Mucosa of gallbladder (tissue), 1 donor: ENCODE data around the gene RBM33. TPM values are rescaled to one million over a fixed set of nuclear protein-coding genes. Genes with fewer than 3 reads are reported as not detected.

Source experiments
- DNase-seq: peaks from one replicate; pipeline ENCODE4 v3.0.0-alpha.2; 2020; ENCODE audit warnings: low spot score
- total RNA-seq: library from RNA; stranded (reverse); gene quantifications from one replicate; pipeline ENCODE4 v1.2.1, GENCODE V29; 2021
- donor health status: DM: no; HTN: no; CAD: no.

The RBM33 gene
- total RNA-seq, 1 donor from 2014 or later: 59.1 TPM

DNA sequence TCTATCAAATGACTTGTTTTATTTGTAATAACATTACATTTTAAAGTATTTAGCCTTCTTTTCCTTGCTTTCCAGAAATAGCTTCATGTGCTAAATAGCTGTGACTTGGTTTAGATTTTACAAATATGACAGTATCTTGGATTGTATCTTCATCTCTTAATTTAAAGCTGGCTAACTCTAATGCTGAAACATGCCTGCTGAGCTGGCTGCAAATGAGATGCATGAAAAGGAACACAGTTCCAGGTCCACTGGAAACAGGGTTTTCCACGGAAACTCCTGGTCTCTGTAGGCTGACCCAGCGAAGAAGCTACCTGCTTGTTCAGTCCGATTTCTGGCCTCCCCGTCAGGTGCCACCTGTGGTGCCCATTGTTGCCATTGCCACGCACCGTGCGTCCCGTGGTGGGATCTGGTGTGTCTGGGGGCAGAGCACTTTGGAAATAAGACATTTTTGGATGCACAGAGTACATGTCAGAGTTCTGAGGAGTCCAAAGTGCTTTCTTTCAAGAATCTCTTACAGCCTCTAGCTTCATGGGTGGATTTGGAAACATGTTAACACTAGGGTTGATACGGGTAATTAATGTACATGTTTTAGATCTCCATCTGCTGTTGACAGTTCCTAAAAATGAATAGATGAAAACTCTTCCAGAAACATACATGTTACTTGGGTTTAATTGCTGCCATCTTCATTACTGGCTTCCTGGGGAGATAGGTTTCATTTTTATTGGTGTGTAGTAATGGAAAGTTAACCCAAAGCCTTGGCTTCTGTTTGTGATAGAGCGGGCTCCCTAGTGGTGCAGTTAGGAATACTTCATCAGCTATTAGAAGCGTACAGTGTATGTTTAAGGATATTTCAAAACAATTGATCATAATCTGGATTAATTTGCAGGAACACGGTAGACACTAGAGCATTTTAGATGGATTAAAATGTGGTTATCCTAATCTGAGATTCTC lies 122.8 kb downstream of the RBM33 start:
- no peak for DNase-seq

DNA sequence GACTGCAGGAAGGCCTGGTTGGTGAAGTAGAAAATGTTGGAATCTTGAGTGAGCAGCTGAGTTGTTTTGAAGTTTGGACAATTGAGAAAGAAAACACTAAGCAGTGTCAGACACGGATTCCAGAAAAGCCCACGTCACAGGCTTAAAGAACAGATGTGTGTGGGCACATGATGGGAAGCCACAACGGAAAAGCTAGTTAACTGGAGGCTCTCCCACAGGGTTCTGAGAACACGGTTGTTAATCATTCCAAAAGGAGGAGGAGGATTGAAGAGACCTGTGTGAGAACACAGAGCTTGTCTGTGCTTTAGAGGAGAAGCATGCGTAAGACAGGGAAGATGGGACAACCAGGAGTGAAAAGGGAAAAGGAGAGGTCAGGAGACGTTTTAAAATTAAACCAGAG lies 125.2 kb downstream of the RBM33 start:
- no peak for DNase-seq

DNA sequence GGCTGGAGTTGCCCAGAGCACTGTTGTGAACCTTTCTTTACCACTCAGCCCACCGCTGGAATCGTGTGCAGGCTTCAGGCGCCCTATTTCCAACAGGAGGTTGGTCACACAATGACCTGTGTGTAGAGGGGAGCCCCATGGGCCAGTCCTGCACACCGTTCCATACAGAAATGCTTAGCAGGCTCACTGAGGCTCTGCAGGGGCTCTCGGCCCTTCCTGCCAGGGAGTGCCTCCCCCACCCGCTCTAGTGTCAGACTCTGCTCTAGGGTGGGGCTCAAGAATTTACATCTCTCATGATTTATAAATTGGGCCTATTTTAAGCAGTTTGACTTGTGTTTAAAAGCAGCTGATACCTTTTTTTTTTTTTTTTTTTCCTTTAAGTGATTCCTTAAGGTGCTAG lies 125.8 kb downstream of the RBM33 start:
- DNase-seq: no peak

DNA sequence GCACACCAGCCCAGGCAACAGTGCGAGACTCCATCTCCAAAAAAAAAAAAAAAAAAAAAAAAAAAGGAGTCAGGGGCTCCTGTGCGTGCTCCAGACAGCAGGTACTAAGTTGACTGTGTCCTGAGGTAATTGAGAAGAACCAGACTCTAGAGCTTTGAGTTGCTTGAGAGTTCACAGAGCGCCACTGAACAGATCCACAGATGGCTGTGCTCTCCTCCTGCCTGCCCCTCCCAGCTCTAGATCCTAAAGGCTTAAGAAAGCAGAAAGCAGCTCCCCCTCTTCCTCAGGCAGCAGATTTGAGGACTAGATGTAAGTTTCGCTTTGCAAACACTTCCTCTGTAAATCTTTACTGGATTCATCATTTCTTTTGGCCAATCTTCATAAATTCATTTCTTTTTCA lies 129.1 kb downstream of the RBM33 start:
- no peak for DNase-seq

DNA sequence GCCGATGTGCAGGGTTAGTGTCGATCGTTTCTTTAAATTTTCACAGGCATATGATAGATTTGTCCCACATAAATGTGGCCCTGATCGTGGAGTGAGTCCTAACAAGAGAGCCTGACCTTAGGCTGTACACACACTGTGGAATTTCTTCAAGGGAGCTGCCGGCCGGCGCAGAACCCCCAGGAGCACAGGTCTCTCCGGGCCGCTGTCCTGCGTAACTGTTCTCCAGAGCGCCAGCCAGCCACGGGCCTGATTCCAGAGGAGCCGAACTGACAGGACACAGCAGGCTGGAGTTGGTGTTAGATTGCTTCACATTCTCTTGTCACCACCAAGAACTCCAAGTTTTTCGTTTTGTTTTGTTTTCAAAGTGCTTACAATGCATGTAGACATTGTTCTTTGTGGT lies 130.5 kb downstream of the RBM33 start:
- DNase-seq: no peak

DNA sequence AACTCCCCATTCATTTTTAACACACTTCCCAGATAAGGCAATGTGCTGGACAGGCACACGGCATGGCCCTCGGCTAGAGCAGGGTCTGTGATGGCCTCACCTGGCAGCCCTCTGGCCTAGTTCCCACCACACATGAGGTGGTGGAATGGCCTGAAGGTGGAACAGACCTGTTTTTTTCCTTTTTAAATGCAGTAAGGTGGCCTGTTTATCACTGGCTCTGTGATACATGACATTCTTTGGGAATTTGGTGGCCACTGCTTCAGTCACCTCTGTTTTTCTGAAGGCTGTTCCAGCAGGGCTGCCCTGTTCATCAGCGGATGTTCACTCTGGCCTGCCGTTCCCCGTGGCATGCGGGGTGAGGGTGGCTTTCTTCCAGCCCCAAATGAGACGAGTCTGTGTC lies 131.2 kb downstream of the RBM33 start:
- no peak for DNase-seq

DNA sequence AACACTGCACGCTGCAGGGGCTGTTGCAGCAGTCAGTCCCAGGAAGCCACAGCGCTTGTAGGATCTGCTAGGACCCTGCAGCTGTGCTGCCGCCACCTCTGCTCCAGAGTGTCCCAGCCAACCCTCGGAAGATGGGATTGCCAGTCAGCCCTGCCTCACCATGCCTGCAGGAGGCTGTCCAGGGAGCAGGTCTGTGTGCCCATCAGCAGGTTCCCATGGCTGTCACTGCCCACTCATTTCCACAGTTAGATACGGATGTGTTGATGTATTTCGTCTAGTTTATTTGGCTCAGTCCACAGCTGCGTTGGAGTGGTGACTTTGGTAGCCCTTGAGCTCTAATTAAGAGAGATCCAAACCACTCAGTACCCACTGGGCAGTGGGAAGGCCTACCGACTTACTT lies 132.1 kb downstream of the RBM33 start:
- no peak for DNase-seq

DNA sequence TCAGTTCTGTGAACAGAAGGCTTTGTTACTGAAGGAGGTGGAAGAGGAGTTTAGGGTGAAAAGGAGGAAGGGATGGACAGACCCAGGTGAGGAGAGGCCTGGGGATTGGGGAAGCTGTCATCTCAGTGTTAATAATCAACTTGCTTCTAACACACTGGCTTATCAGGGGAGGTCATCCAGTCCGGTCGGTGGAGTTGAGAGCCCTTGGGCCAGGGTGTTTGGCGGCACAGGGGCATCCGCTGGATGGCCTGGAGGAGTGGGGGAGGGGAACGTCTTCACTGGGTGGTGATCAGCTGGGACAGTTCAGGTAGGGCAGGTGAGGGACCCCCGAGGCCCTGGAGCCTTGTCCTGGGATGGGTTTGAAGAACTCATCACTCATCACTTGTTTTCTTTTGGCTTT lies 133.9 kb downstream of the RBM33 start:
- DNase-seq: no peak

DNA sequence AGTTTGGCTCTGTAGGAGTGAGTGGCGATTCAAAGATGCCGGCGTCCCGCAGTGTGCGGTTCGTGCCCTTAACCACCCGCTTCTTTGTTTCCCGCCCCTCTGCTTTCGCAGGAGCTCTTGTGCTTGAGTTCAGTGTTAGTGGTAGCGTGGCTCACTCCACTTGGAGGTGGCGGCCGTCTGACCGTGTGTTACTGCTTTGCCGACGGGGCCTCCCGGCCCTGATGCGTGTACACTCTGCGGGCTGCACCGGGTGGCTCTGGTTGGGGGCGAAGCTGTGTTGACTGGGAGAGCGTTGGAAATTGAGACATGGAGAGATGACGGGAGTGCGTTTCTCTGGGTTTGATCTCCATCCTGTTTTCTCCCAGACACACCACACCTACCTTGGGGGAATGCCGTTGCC lies 136.4 kb downstream of the RBM33 start:
- no peak for DNase-seq

DNA sequence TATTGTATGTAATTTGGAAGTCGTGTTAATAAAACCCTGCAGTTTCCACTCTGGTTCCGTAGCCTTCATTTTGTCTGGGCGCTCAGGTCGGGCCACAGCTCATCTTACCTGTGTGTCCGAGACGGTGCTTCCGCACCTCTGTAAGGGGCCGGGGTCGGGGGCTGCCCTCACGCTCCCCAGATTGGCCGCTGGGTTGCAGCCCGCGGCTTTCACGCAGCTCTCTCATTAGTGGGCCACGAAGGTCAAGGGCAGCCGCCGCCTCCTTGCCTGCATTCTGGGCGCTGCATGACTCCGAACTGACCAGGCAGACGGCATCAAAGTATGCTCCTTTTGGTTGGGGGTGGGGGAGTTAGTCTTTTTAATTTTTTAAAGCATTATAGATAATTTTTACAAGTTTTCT lies 137.0 kb downstream of the RBM33 start:
- DNase-seq: no peak

DNA sequence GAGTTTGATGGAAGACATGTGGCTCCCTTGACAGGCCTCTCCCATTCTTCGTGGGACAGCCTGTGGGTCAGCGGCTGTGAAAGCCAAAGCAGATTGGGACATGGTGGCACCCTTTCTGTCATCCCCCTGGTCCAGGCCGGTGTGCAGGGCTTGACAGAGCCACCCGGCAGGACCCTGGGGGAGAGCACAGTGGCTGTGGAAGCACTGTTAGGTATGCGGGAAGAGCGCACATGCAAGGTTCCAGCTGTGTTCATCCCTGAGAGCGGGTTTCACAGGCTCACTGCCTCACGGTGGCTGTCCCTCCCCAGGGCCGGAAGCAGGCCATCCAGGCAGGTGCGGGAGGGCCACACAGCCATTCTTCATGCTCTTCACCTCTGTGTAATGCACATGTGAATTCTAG lies 138.0 kb downstream of the RBM33 start:
- DNase-seq: no peak

DNA sequence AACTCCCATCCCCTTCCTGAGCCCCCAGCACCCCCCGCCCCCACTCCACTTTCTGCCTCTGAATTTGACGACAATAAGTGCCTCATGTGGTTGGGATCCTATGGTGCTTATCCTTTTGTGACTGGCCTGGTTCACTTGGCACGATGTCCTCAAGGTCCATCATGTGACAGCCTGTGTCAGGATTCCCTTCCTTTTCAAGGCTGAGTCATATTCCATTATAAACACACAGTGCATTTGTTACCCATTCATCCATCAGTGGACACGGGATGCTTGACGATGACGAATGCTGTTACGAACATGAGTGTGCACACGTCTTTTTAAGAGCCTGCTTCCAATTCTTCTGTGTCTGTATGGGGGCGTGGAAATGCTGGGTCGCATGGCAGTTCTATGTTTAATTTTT lies 141.1 kb downstream of the RBM33 start:
- DNase-seq: no peak

DNA sequence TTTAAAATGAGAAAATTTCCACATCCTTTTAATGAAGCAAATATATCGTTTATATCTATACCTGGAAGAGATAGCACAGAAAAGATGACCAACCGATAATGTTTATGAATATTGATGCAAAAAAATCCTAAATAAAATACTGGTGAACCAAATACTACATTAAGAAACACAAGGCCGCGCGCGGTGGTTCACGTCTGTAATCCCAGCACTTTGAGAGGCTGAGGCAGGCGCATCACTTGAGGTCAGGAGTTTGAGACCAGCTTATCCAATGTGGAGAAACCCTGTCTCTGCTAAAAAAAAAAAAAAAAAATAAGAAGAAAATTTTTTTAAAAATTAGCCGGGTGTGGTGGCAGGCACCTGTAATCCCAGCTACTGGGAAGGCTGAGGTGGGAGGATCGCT lies 142.0 kb downstream of the RBM33 start:
- DNase-seq: no peak

DNA sequence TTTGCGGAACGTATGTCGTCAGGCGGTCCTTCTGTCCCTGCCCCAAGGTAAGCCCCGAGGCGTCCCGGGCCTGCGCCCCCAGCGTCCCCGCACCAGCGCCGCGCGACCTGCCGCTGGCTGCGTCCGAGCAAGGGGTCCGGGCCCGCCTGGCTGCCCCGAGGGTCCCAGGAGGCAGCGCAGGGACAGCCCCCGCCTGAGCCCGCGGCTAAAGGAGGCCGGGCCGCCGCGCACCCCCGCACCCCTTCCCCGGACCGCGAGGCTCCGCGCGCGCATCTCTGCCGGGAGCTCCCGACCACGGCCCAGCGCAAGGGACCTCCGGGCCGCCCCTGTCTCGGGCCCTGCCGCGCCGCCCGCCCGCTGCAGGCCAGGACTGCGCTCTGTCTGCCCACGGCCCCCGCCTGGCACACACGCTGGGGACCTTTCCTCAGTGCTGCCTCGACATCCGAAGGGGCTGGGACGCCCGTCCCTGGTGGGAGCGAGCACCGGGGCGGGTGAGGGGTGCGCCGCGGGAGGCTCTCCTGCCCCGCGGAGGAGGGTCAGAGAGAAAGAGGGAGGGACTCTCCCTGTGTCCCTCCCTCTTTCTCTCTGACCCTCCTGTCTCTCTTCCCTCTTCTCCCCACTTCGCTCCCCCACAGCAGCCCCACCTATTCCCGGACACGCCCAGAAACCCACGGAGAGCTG lies 142.8 kb downstream of the RBM33 start:
- no peak for DNase-seq

DNA sequence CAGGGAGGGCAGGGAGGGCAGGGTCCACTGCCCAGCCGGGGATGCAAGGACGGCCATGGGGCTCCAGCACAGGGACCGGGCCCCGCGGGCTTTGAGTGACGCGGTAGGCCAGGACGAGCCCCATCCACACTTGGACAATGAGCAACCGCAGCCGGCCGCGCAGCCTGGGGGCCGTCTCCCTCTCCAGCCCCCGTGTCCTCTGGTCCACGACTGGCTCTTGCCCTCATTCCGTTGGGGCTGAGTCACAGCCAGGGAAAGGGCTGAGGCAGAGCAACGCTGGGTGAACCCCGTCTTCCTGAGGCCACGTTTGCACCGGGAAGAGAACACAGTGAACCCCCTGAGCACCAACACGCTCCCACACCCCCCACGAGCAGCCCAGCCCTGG lies 144.1 kb downstream of the RBM33 start:
- no peak for DNase-seq

DNA sequence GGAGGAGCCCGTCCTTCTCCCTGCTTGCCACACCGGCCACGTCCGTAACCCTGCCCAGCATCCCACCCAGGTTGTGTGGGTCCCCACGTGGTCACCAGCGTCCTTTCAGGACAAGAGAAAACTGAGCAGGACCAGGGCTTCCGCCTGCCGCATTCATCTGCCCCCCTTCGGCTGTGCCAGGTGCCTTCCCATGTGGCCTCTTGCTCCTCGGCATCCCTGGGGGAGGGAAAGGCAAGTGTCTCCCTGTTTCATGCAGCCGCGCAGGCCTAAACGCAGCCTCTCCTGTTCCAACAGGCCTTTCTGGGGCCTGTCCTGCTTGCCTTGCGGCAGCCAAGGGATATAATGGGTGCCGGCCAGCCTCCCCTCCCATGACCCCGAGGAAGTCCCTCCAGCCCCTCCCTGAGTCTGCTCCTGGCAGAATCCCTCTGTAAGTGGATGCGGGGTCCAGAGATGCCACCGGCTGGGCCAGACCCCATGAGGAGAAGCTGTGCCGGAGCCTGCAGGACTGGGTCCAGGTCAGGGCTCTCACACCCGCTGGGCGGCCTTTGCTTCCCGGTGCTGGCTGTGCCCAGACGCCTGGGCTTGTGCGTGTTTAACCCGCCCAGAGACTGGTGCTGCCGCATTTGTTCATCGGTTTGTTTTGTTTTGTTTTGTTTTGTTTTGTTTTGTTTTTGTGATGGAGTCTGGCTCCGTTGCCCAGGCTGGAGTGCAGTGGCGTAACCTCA lies 144.7 kb downstream of the RBM33 start:
- DNase-seq: no peak

DNA sequence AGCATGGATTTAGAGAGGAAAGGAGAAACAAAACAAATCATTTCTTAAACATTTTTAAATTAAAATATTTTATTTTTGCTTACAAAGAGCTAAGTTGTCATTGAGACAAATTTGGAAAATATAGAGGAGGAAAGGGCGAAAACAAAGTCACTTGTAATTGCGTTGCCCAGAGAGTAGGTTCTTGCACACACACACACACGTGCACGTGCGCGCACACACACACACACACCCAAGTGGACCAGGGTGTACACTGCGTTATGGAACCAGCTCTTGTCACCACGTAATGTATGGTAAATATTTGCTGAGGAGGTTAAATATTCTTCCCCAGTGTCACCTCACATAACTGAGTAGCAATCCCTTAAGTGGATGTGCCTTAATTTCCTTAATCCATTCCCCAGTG lies 146.2 kb downstream of the RBM33 start:
- no peak for DNase-seq

DNA sequence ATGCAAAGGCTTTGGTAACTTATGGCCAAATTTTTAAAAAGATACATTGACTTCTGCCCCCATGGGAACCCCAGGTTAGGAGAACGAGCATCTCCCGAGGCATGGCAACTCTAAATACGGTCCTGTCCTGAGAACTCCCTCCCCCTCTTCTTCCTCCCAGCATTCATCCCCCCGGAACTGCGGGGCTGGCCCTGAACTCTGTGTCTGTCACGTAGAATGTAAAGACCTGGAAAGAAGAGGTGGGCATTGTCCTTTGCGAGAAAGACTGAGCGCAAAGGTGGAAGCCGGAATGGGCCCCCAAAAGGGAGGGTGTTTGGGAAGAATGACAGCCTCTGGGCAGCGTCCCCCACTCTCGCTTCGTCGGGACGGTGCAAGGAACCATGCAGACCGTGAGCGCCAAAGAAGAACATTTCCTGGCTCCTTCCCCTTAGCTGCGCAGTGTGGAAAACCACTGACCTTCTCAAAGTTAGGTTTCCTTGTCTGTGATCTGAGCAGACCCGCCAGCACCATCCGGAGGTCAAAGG lies 146.8 kb downstream of the RBM33 start:
- DNase-seq: no peak

DNA sequence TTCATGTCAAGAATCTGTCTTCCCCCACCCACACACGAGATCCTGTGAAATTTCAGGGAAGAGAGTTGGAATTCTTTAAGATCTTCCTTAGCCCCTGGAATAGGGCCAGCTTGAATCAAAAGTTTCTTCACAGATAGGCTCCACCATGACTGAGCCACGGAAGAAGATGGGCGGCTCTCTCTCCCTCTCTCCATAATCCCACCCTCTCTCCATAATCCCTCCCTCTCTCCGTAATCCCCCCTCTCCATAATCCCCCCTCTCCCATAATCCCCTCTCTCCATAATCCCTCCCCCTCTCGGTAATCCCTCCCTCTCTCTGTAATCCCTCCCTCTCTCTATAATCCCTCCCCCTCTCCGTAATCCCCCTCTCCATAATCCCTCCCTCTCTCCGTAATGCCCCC lies 147.4 kb downstream of the RBM33 start:
- no peak for DNase-seq

DNA sequence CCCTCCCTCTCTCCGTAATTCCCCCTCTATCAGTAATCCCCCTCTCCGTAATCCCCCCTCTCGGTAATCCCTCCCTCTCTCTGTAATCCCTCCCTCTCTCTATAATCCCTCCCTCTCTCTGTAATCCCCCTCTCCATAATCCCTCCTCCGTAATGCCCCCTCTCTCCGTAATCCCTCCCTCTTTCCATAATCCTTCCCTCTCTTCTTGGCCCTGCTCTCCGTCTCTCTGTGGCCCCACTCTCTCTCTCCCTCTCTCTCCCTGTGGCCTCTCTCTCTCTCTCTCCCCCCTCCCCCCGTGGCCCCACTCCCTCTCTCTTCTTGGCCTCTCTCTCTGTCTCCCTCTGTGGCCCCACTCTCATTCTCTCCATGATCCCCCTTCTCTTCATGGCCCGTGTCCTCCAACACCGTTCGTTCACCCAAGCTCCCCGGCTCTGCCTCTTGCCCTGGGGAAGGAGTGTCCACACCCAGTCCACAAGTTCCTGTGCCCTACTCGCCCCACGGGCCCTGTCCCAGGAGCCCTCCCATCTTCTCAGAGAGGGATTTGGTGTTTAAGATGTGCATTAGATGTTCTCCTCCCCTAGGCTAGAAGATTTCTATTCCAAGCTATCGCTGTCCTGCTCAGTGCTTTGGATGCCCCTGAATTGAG lies 148.0 kb downstream of the RBM33 start:
- DNase-seq: no peak

DNA sequence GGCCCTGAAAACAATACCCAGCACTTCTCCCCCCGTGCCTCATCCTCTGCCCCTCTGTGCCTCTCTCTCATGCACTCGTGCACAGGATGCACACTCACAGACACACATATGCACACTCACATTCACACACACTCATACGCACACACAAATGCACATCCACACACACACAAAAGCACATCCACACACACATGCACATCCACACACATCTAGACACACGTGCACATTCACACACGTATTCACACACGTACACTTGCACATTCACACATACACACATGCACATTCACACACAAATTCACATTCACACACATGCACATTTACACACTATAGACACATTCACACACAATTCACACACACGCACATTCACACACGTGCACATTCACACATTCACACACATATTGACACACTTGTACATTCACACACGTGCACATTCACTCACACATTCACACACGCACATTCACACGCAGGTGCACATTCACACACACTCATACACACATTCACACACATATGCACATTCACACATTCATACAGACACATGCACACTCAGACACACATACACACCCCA lies 148.6 kb downstream of the RBM33 start:
- no peak for DNase-seq

DNA sequence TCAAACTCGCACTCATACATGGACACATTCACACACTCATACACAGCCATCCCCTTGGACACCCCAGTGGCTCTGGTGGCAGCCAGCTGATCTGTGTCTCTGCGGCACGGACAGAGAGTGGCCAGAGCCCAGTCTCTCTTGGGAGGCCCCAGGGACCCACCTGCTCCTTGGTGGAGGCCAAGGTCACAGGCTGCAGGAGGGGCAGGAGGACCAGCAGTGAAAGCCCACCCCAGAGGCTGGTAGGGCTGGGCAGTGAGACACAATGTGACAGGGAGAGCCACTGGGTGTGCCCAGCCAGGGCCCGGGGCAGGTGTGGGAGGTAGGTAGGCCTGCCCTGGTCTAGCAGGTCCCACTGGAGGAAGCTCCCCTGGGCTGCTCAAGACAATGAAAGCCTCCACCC lies 149.3 kb downstream of the RBM33 start:
- DNase-seq: no peak
